Astrocyte (in vitro differentiated cells and primary cell): ENCODE results near the gene VSNL1. TPM values are rescaled to one million over a fixed set of nuclear protein-coding genes. Genes with fewer than 3 reads are reported as not detected.

ENCODE experiments used
- DNase-seq: peaks from one replicate; pipeline ENCODE4 v3.0.0-alpha.2; 2010; ENCODE audit warnings: low read depth
- FAIRE-seq: peaks from 2 replicates; lab custom pipeline; 2011; peaks lifted over from hg19 to GRCh38; lab: Jason Lieb, UNC
- H2AFZ ChIP-seq: 2 replicates; pipeline ENCODE4 v1.6.0; 2012; ENCODE audit warnings: low read depth, low read length, inconsistent platforms
- H3K27ac ChIP-seq: 2 replicates; pipeline ENCODE4 v1.5.1; 2011; ENCODE audit warnings: low read depth, low read length, inconsistent platforms
- H3K27me3 ChIP-seq: 2 replicates; pipeline ENCODE4 v1.6.0; 2011; ENCODE audit warnings: low read length, inconsistent platforms; ENCODE audit not compliant: insufficient read depth
- H3K36me3 ChIP-seq: 2 replicates; pipeline ENCODE4 v1.5.1; 2011; ENCODE audit warnings: low read length, inconsistent platforms; ENCODE audit not compliant: insufficient read depth
- H3K4me1 ChIP-seq: 2 replicates; pipeline ENCODE4 v1.5.1; 2011; ENCODE audit warnings: low read length, inconsistent platforms; ENCODE audit not compliant: insufficient read depth
- H3K4me2 ChIP-seq: 2 replicates; pipeline ENCODE4 v1.6.0; 2012; ENCODE audit warnings: low read length, inconsistent platforms
- H3K4me3 ChIP-seq: 2 replicates; pipeline ENCODE4 v1.5.1; 2011; ENCODE audit warnings: low read depth, mild to moderate bottlenecking, low read length, inconsistent platforms; ENCODE audit not compliant: insufficient read depth
- H3K79me2 ChIP-seq: 2 replicates; pipeline ENCODE4 v1.6.0; 2012; ENCODE audit warnings: mild to moderate bottlenecking, low read length, inconsistent platforms; ENCODE audit not compliant: insufficient read depth
- H3K9ac ChIP-seq: 2 replicates; pipeline ENCODE4 v1.6.0; 2012; ENCODE audit warnings: mild to moderate bottlenecking, low read length, inconsistent platforms
- H3K9me3 ChIP-seq: 2 replicates; pipeline ENCODE4 v1.5.1; 2012; ENCODE audit warnings: low read depth, mild to moderate bottlenecking, low read length, inconsistent platforms; ENCODE audit not compliant: insufficient read depth
- H4K20me1 ChIP-seq: 2 replicates; pipeline ENCODE4 v1.6.0; 2012; ENCODE audit warnings: low read length, inconsistent platforms; ENCODE audit not compliant: insufficient read depth
- H3K27ac Mint-ChIP-seq: one replicate; pipeline ENCODE4 v1.8.0; 2021; ENCODE audit warnings: mild to moderate bottlenecking, mixed read lengths; ENCODE audit not compliant: unreplicated experiment
- H3K27me3 Mint-ChIP-seq: one replicate; pipeline ENCODE4 v1.8.0; 2021; ENCODE audit warnings: low read depth, mixed read lengths; ENCODE audit not compliant: unreplicated experiment
- H3K36me3 Mint-ChIP-seq: one replicate; pipeline ENCODE4 v1.8.0; 2021; ENCODE audit warnings: low read depth, mixed read lengths; ENCODE audit not compliant: unreplicated experiment
- H3K4me1 Mint-ChIP-seq: one replicate; pipeline ENCODE4 v1.8.0; 2021; ENCODE audit warnings: low read depth, mixed read lengths; ENCODE audit not compliant: unreplicated experiment
- H3K4me3 Mint-ChIP-seq: one replicate; pipeline ENCODE4 v1.8.0; 2021; ENCODE audit warnings: mild to moderate bottlenecking, moderate library complexity, mixed read lengths; ENCODE audit not compliant: unreplicated experiment
- H3K9me3 Mint-ChIP-seq: one replicate; pipeline ENCODE4 v1.8.0; 2021; ENCODE audit warnings: mild to moderate bottlenecking, mixed read lengths; ENCODE audit not compliant: unreplicated experiment
- EZH2 ChIP-seq: IDR thresholded peaks from 2 replicates; pipeline ENCODE4 v1.6.1; 2012; ENCODE audit warnings: mild to moderate bottlenecking, low read length, inconsistent platforms; ENCODE audit not compliant: insufficient read depth
- total RNA-seq: library from RNA; stranded (reverse); gene quantifications from 2 replicates; pipeline ENCODE4 v1.2.1, GENCODE V29; 2021
- TF ChIP-seq, protein P1 (sequence below): IDR thresholded peaks from 2 replicates; pipeline ENCODE4 v1.5.1; 2011; ENCODE audit warnings: low read depth, mild to moderate bottlenecking, inconsistent platforms, low read length, moderate library complexity; ENCODE audit not compliant: insufficient read depth

VSNL1 gene
- total RNA-seq, 1 donor from 2014 or later, result 0.61 TPM

DNA sequence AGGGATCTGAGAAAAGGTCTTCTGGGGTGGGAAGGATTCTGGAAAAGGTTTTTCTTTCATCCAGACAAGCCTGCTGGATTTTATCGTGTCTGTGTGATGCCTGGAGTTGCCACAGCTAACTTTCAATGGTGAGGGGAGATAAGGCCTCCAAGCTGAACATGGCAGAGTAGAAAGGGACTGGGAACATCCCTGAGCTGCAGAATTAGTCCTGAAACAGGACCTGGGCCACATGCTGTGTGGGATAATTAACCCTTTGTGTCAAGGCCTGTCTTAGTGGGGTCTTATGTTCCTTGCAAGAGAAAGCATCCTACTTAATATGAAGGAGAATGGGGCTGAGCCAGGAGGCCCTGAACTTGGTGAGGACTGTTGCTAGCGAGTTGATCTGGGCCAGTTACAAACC is 66.4 kb downstream of the VSNL1 start:
- Histone ChIP-seq H3K9me3 (no peaks in the 10 kb centered on the region), H3K36me3 (no peaks in the 10 kb centered on the region), H2AFZ (no peak overlapping the region), H3K9ac (no peak overlapping the region), H3K4me3 (no peak overlapping the region), H3K27ac (no peak overlapping the region), H3K27me3 (no peaks in the 10 kb centered on the region), H4K20me1 (no peaks in the 10 kb centered on the region), H3K79me2 (no peaks in the 10 kb centered on the region), H3K4me2 (no peak overlapping the region), H3K4me1 (peaks cover 4% of the 10 kb centered on the region)
- H3K9me3 Mint-ChIP-seq, result no peaks in the 10 kb centered on the region
- peaks cover 7% of the 10 kb centered on the region for H3K4me1 Mint-ChIP-seq
- no peaks in the 10 kb centered on the region for H3K27me3 Mint-ChIP-seq
- FAIRE-seq (no peak), DNase-seq (no peak)
- no peak overlapping the region for H3K4me3 Mint-ChIP-seq
- TF ChIP-seq, protein P1, sequence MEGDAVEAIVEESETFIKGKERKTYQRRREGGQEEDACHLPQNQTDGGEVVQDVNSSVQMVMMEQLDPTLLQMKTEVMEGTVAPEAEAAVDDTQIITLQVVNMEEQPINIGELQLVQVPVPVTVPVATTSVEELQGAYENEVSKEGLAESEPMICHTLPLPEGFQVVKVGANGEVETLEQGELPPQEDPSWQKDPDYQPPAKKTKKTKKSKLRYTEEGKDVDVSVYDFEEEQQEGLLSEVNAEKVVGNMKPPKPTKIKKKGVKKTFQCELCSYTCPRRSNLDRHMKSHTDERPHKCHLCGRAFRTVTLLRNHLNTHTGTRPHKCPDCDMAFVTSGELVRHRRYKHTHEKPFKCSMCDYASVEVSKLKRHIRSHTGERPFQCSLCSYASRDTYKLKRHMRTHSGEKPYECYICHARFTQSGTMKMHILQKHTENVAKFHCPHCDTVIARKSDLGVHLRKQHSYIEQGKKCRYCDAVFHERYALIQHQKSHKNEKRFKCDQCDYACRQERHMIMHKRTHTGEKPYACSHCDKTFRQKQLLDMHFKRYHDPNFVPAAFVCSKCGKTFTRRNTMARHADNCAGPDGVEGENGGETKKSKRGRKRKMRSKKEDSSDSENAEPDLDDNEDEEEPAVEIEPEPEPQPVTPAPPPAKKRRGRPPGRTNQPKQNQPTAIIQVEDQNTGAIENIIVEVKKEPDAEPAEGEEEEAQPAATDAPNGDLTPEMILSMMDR, result no peak
- no peak for TF ChIP-seq EZH2
- no peak overlapping the region for H3K27ac Mint-ChIP-seq
- H3K36me3 Mint-ChIP-seq, result no peaks in the 10 kb centered on the region

DNA sequence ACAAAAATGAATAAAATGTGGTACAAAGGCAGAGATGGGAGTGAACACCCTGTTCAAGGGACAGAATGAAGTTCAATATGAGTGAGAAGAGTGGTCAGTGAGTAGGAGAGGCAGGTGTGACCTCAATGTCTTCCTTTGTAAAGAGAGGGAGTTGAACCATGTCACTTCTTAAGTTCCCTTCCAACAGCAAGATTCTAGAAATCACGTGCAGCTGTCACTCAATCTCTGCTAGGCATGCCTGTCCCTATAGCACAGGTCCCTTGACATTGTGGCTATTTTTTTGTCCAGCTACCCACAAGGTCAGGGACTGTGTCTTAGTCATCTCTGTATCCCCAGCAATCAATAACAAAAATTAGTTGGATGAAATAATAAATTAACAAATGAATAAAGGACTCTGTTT is 66.9 kb downstream of the VSNL1 start:
- TF ChIP-seq, protein P1, result no peak
- no peak for TF ChIP-seq EZH2

GRCh38 chr2:17608251-17608650 is 67.8 kb downstream of the VSNL1 start:
- no peak overlapping the region for H3K4me3 Mint-ChIP-seq
- DNase-seq, result no peak
- no peak overlapping the region for H3K4me3 ChIP-seq
- H2AFZ ChIP-seq, result no peak overlapping the region
- no peak overlapping the region for H3K27ac Mint-ChIP-seq
- H3K4me1 ChIP-seq, result peaks cover 4% of the 10 kb centered on the region
- no peaks in the 10 kb centered on the region for H3K79me2 ChIP-seq
- no peak overlapping the region for H3K4me2 ChIP-seq
- no peaks in the 10 kb centered on the region for H3K27me3 ChIP-seq
- H3K4me1 Mint-ChIP-seq, result peaks cover 7% of the 10 kb centered on the region
- H3K36me3 ChIP-seq, result no peaks in the 10 kb centered on the region
- peaks cover 4% of the 10 kb centered on the region for H3K27me3 Mint-ChIP-seq
- H3K36me3 Mint-ChIP-seq, result no peaks in the 10 kb centered on the region
- H3K9ac ChIP-seq, result no peak overlapping the region
- H3K27ac ChIP-seq, result no peak overlapping the region
- H4K20me1 ChIP-seq, result no peaks in the 10 kb centered on the region
- H3K9me3 Mint-ChIP-seq, result no peaks in the 10 kb centered on the region
- FAIRE-seq, result no peak
- no peaks in the 10 kb centered on the region for H3K9me3 ChIP-seq
- TF ChIP-seq EZH2, result no peak
- TF ChIP-seq, protein P1, result no peak

More for the DNA sequence above, 66.9 kb downstream of the VSNL1 start:
- H3K27me3 Mint-ChIP-seq, result peaks cover 4% of the 10 kb centered on the region
- H3K9me3 ChIP-seq, result no peaks in the 10 kb centered on the region
- H3K4me3 Mint-ChIP-seq, result no peak overlapping the region
- FAIRE-seq (no peak), DNase-seq (no peak)
- no peaks in the 10 kb centered on the region for H3K36me3 Mint-ChIP-seq
- no peak overlapping the region for H3K4me3 ChIP-seq
- H3K27ac Mint-ChIP-seq, result no peak overlapping the region
- H3K9me3 Mint-ChIP-seq, result no peaks in the 10 kb centered on the region
- H3K27me3 ChIP-seq, result no peaks in the 10 kb centered on the region
- peaks cover 7% of the 10 kb centered on the region for H3K4me1 Mint-ChIP-seq
- H3K27ac ChIP-seq, result no peak overlapping the region
- H3K4me1 ChIP-seq, result peaks cover 4% of the 10 kb centered on the region
- H3K9ac ChIP-seq, result no peak overlapping the region
- no peaks in the 10 kb centered on the region for H3K79me2 ChIP-seq
- no peak overlapping the region for H2AFZ ChIP-seq
- no peaks in the 10 kb centered on the region for H4K20me1 ChIP-seq
- H3K36me3 ChIP-seq, result no peaks in the 10 kb centered on the region
- no peak overlapping the region for H3K4me2 ChIP-seq
